Measurements from ENCODE around the gene DPP8. TPM values are rescaled to one million over a fixed set of nuclear protein-coding genes. Genes with fewer than 3 reads are reported as not detected.
A peak's percentile ranks its signal among the peaks of the same experiment; 100 is the strongest.
"Not testable (repeated sequence)": the region's sequence is repeated elsewhere in the genome, so short reads cannot be mapped to it uniquely, and the experiment has no call there.

Gene DPP8
- total RNA-seq, 4 donors from 2014 or later, result 33.1 to 66.9 (median 47.9) TPM

- WGBS, 2 donors (ENCODE audit: low coverage in 1 of 2), result 90% methylated on average over 8 of the region's 8 CpGs; no CpG with 5 or more reads in 1 of the 2 donors
- H3K4me1 ChIP-seq, result peaks cover 0 to 19% (median 0%) of the 10 kb centered on the region in 3 donors
- no peaks in the 10 kb centered on the region for H3K36me3 ChIP-seq
- peaks cover 33% of the 10 kb centered on the region for H3K27me3 ChIP-seq
- no peak overlapping the region for H3K27ac ChIP-seq
- H3K9me3 ChIP-seq, result no peaks in the 10 kb centered on the region
- no peak for ATAC-seq
- no peak overlapping the region for H3K4me3 ChIP-seq
- TF ChIP-seq EP300 (IDR thresholded peaks at IDR 0.05), result no peak
- no peak for TF ChIP-seq CTCF (IDR thresholded peaks at IDR 0.05)
- no peak for TF ChIP-seq POLR2A (IDR thresholded peaks at IDR 0.05)
- TF ChIP-seq POLR2AphosphoS5 (IDR thresholded peaks at IDR 0.05), result no peak
Observed at GRCh38 chr15:65401611-65402240, 115.8 kb downstream of the DPP8 start.

- Histone ChIP-seq H3K27me3 (peaks cover 40% of the 10 kb centered on the region), H3K4me3 (no peak overlapping the region), H3K36me3 (no peaks in the 10 kb centered on the region), H3K4me1 (peaks cover 0 to 26% (median 0%) of the 10 kb centered on the region in 3 donors), H3K27ac (peak overlapping the region in 1 of 4 donors; percentile 26), H3K9me3 (no peaks in the 10 kb centered on the region)
- TF ChIP-seq POLR2A (IDR thresholded peaks at IDR 0.05) (no peak), CTCF (IDR thresholded peaks at IDR 0.05) (peak in 3 of 4 experiments; percentile 52 to 63 (median 56))
- peak; percentile 68 for ATAC-seq
- 17 to 27% methylated on average over 2 to 3 of the region's 11 CpGs for WGBS, 2 donors (ENCODE audit: low coverage in 1 of 2)
Observed at GRCh38 chr15:65400760-65401610, 116.5 kb downstream of the DPP8 start.

- Histone ChIP-seq H3K4me1 (peaks cover 0 to 33% (median 0%) of the 10 kb centered on the region in 3 donors), H3K9me3 (no peaks in the 10 kb centered on the region), H3K27ac (no peak overlapping the region), H3K27me3 (peaks cover 50% of the 10 kb centered on the region), H3K4me3 (no peak overlapping the region), H3K36me3 (no peaks in the 10 kb centered on the region)
- 89% methylated on average over 1 of the region's 2 CpGs; no CpG with 5 or more reads in 1 of the 2 donors for whole genome bisulfite sequencing, 2 donors (ENCODE audit: low coverage in 1 of 2)
- no peak for TF ChIP-seq EP300 (IDR thresholded peaks at IDR 0.05)
- TF ChIP-seq POLR2AphosphoS5 (IDR thresholded peaks at IDR 0.05), result no peak
- no peak for TF ChIP-seq CTCF (IDR thresholded peaks at IDR 0.05)
- TF ChIP-seq POLR2A (IDR thresholded peaks at IDR 0.05), result no peak
- ATAC-seq, result no peak
Observed at GRCh38 chr15:65399997-65400396, 117.5 kb downstream of the DPP8 start.

GRCh38 chr15:65399001-65399706 is 118.3 kb downstream of the DPP8 start:
- no peaks in the 10 kb centered on the region for H3K36me3 ChIP-seq
- peaks cover 0 to 33% (median 0%) of the 10 kb centered on the region in 3 donors for H3K4me1 ChIP-seq
- no peaks in the 10 kb centered on the region for H3K9me3 ChIP-seq
- H3K27me3 ChIP-seq, result peaks cover 59% of the 10 kb centered on the region
- TF ChIP-seq EP300 (IDR thresholded peaks at IDR 0.05), result no peak
- no peak for TF ChIP-seq POLR2A (IDR thresholded peaks at IDR 0.05)
- no peak for TF ChIP-seq POLR2AphosphoS5 (IDR thresholded peaks at IDR 0.05)
- TF ChIP-seq CTCF (IDR thresholded peaks at IDR 0.05), result no peak
- no peak overlapping the region for H3K27ac ChIP-seq
- no peak for ATAC-seq
- 59 to 74% methylated on average over 4 to 7 of the region's 11 CpGs for WGBS, 2 donors (ENCODE audit: low coverage in 1 of 2)
- H3K4me3 ChIP-seq, result no peak overlapping the region

GRCh38 chr15:65398486-65398885 is 119.0 kb downstream of the DPP8 start:
- not testable (repeated sequence) for H3K4me3 ChIP-seq, H3K9me3 ChIP-seq, H3K36me3 ChIP-seq, ATAC-seq, H3K27ac ChIP-seq
- peaks cover 65% of the 10 kb centered on the region for H3K27me3 ChIP-seq
- WGBS, 2 donors (ENCODE audit: low coverage in 1 of 2), result 93% methylated on average over 15 of the region's 16 CpGs; no CpG with 5 or more reads in 1 of the 2 donors
- H3K4me1 ChIP-seq, result peaks cover 0 to 33% (median 0%) of the 10 kb centered on the region in 3 donors
